Smooth muscle cell of the brain vasculature (primary cell): ENCODE results near the gene GATM.
"Not testable (repeated sequence)": the region's sequence is repeated elsewhere in the genome, so short reads cannot be mapped to it uniquely, and the experiment has no call there.

Source experiments
- DNase-seq: peaks from one replicate; pipeline ENCODE4 v3.0.0-alpha.2; 2012; ENCODE audit warnings: low read depth, low spot score

The GATM gene

GRCh38 chr15:45354711-45355110, 23.6 kb downstream of the GATM start:
- no peak for DNase-seq

GRCh38 chr15:45351227-45351626, 27.1 kb downstream of the GATM start:
- DNase-seq: no peak

- DNase-seq: no peak
Observed at GRCh38 chr15:45349623-45350022, 28.7 kb downstream of the GATM start.

GRCh38 chr15:45347989-45348388, 30.4 kb downstream of the GATM start:
- no peak for DNase-seq

- DNase-seq: no peak
Observed at GRCh38 chr15:45347033-45347432, 31.3 kb downstream of the GATM start.

- DNase-seq: no peak
Observed at GRCh38 chr15:45346381-45346780, 32.0 kb downstream of the GATM start.

GRCh38 chr15:45343258-45343860, 35.0 kb downstream of the GATM start:
- no peak for DNase-seq

GRCh38 chr15:45341790-45342189, 36.6 kb downstream of the GATM start:
- DNase-seq: no peak

- DNase-seq: no peak
Observed at GRCh38 chr15:45340429-45340828, 37.9 kb downstream of the GATM start.

- DNase-seq: no peak
Observed at GRCh38 chr15:45338417-45338816, 39.9 kb downstream of the GATM start.

GRCh38 chr15:45337224-45337623, 41.1 kb downstream of the GATM start:
- no peak for DNase-seq

GRCh38 chr15:45333550-45333949, 44.8 kb downstream of the GATM start:
- DNase-seq: no peak

- no peak for DNase-seq
Observed at GRCh38 chr15:45332694-45333093, 45.6 kb downstream of the GATM start.

- no peak for DNase-seq
Observed at GRCh38 chr15:45331972-45332371, 46.4 kb downstream of the GATM start.

GRCh38 chr15:45328663-45329062, 49.7 kb downstream of the GATM start:
- no peak for DNase-seq

GRCh38 chr15:45326741-45327140, 51.6 kb downstream of the GATM start:
- no peak for DNase-seq

GRCh38 chr15:45326280-45326679, 52.1 kb downstream of the GATM start:
- DNase-seq: no peak

- DNase-seq: no peak
Observed at GRCh38 chr15:45320581-45321205, 57.7 kb downstream of the GATM start.

- DNase-seq: no peak
Observed at GRCh38 chr15:45319472-45320214, 58.7 kb downstream of the GATM start.

GRCh38 chr15:45314960-45315359, 63.4 kb downstream of the GATM start:
- DNase-seq: no peak

- not testable (repeated sequence) for DNase-seq
Observed at GRCh38 chr15:45314117-45314516, 64.2 kb downstream of the GATM start.
